HepG2 (cell line): ENCODE results near the gene GLDN. TPM values are rescaled to one million over a fixed set of nuclear protein-coding genes. Genes with fewer than 3 reads are reported as not detected.

ENCODE experiments used
- ATF4 ChIP-seq, 2 experiments: fragments of 450-650 bp in 1 of 2; sonication (generic) in 1 of 2; formaldehyde crosslinking; IDR thresholded peaks; 2 replicates each; pipeline versions ENCODE4 v1.5.0 to v1.8.0; 2020 to 2022; ENCODE audit warnings: mild to moderate bottlenecking in 1 of 2, missing genetic modification reagents in 1 of 2
- DNMT1 ChIP-seq: sonication (generic); formaldehyde crosslinking; IDR thresholded peaks from 2 replicates; pipeline ENCODE4 v1.5.1; 2020; ENCODE audit warnings: mild to moderate bottlenecking, missing genetic modification reagents
- GFI1 ChIP-seq: sonication (generic); formaldehyde crosslinking; IDR thresholded peaks from 2 replicates; pipeline ENCODE4 v1.5.0; 2020; ENCODE audit warnings: missing genetic modification reagents, mild to moderate bottlenecking, borderline replicate concordance
- HNF1A ChIP-seq, 2 experiments: sonication (generic) in 1 of 2; formaldehyde crosslinking in 1 of 2; IDR thresholded peaks; 2 replicates each; pipeline versions ENCODE4 v1.4.0 to v1.6.1; 2016 to 2020; ENCODE audit warnings: borderline replicate concordance in 1 of 2, low read depth in 1 of 2, mild to moderate bottlenecking in 1 of 2, missing genetic modification reagents in 1 of 2
- SNAPC2 ChIP-seq: sonication (generic); formaldehyde crosslinking; IDR thresholded peaks from 2 replicates; pipeline ENCODE4 v1.8.1; 2022; ENCODE audit warnings: mild to moderate bottlenecking, missing genetic modification reagents
- ZNF121 ChIP-seq: sonication (generic); formaldehyde crosslinking; IDR thresholded peaks from 2 replicates; pipeline ENCODE4 v1.5.0; 2020; ENCODE audit warnings: mild to moderate bottlenecking, missing genetic modification reagents
- ZNF234 ChIP-seq: sonication (generic); formaldehyde crosslinking; conservative IDR thresholded peaks from 2 replicates; pipeline ENCODE4 v1.5.1; 2020; ENCODE audit warnings: mild to moderate bottlenecking, missing genetic modification reagents
- ZNF264 ChIP-seq: sonication (generic); formaldehyde crosslinking; IDR thresholded peaks from 2 replicates; pipeline ENCODE4 v1.4.0; 2020; ENCODE audit warnings: missing genetic modification reagents
- ZNF414 ChIP-seq: sonication (generic); formaldehyde crosslinking; IDR thresholded peaks from 2 replicates; pipeline ENCODE4 v1.5.0; 2020; ENCODE audit warnings: missing genetic modification reagents
- ZNF609 ChIP-seq: sonication (generic); formaldehyde crosslinking; IDR thresholded peaks from 2 replicates; pipeline ENCODE4 v1.4.0; 2020; ENCODE audit warnings: mild to moderate bottlenecking, missing genetic modification reagents, borderline replicate concordance
- ZSCAN20 ChIP-seq: sonication (generic); formaldehyde crosslinking; IDR thresholded peaks from 2 replicates; pipeline ENCODE4 v1.4.0; 2020; ENCODE audit warnings: missing genetic modification reagents, mild to moderate bottlenecking, borderline replicate concordance
- ZXDC ChIP-seq: sonication (generic); formaldehyde crosslinking; IDR thresholded peaks from 2 replicates; pipeline ENCODE4 v1.5.0; 2020; ENCODE audit warnings: mild to moderate bottlenecking, missing genetic modification reagents
- polyA plus RNA-seq, 8 experiments: library from polyadenylated mRNA; depleted of rRNA in 3 of 8; stranded (reverse) in 7 of 8; unstranded in 1 of 8; fragments of >200 nt; fragmentation: Illumina TruSeq in 4 of 8; extraction: Trizol in 4 of 8; gene quantifications; 2 replicates each; pipeline versions ENCODE4 v1.2.1 to v1.2.3, GENCODE V29; 2011 to 2016; ENCODE audit warnings: low read depth in 4 of 8, missing spikeins in 1 of 8, mixed read lengths in 1 of 8; ENCODE audit not compliant: insufficient read depth in 1 of 8
- total RNA-seq, 5 experiments: library from RNA; depleted of rRNA; stranded (reverse); fragments of >200 nt; fragmentation: Illumina TruSeq; extraction: Trizol; gene quantifications; 2 replicates each; pipeline ENCODE4 v1.2.3, GENCODE V29; 2016; ENCODE audit warnings: low read depth in 1 of 5

Gene GLDN
- total and polyA plus RNA-seq, 2 of the 13 experiments (the other 11 are each of a cell fraction or from before 2014, with no cell fraction given) = 0.86 to 1.0 TPM

GRCh38 chr15:51313644-51314280 is 27.7 kb upstream of the GLDN start (continued):
- TF ChIP-seq ZNF609 (CRISPR knock-in tag) = peak; percentile 80; the same call in 1 of the 2 replicates
- peak; percentile 62; the same call in 1 of the 2 replicates for TF ChIP-seq GFI1 (CRISPR knock-in tag)
- no peak for TF ChIP-seq DNMT1 (CRISPR knock-in tag)
- 0 out of 2 replicates have a peak, but pooled peaks have one; percentile 45 for TF ChIP-seq ZNF264 (CRISPR knock-in tag)
- 0 out of 2 replicates have a peak, but pooled peaks have one; percentile 34 for TF ChIP-seq ZNF234 (CRISPR knock-in tag)
- peak; percentile 53; the same call in 1 of the 2 replicates for TF ChIP-seq ZNF414 (CRISPR knock-in tag)
- 0 out of 2 replicates have a peak, but pooled peaks have one; percentile 35 for TF ChIP-seq HNF1A (IDR thresholded peaks at IDR 0.05; ENCODE audit: low read depth)
- TF ChIP-seq HNF1A (CRISPR knock-in tag; IDR thresholded peaks at IDR 0.05; ENCODE audit: borderline replicate concordance) = no peak
- TF ChIP-seq ZXDC (CRISPR knock-in tag) = no peak
- peak in 1 of 2 experiments; percentile 47; a peak in 2 of 4 replicates for TF ChIP-seq ATF4 (CRISPR knock-in tag; IDR thresholded peaks at IDR 0.05)
- 0 out of 2 replicates have a peak, but pooled peaks have one; percentile 21 for TF ChIP-seq SNAPC2 (CRISPR knock-in tag)
- TF ChIP-seq ZNF121 (CRISPR knock-in tag) = peak; percentile 93
- TF ChIP-seq ZSCAN20 (CRISPR knock-in tag) = 0 out of 2 replicates have a peak, but pooled peaks have one; percentile 29
